GM21423 (cell line): ENCODE measurements around the gene RAG2.
"Not testable (repeated sequence)": the region's sequence is repeated elsewhere in the genome, so short reads cannot be mapped to it uniquely, and the experiment has no call there.

Experiments
- ATAC-seq: cut with Tn5 transposase; IDR thresholded peaks from one replicate; pipeline ENCODE4 v1.9.1; 2021; ENCODE audit warnings: mild to moderate bottlenecking, moderate library complexity; ENCODE audit not compliant: unreplicated experiment

RAG2 gene

GRCh38 chr11:36557390-36557789 is 40.6 kb downstream of the RAG2 start:
- ATAC-seq: not testable (repeated sequence)

DNA sequence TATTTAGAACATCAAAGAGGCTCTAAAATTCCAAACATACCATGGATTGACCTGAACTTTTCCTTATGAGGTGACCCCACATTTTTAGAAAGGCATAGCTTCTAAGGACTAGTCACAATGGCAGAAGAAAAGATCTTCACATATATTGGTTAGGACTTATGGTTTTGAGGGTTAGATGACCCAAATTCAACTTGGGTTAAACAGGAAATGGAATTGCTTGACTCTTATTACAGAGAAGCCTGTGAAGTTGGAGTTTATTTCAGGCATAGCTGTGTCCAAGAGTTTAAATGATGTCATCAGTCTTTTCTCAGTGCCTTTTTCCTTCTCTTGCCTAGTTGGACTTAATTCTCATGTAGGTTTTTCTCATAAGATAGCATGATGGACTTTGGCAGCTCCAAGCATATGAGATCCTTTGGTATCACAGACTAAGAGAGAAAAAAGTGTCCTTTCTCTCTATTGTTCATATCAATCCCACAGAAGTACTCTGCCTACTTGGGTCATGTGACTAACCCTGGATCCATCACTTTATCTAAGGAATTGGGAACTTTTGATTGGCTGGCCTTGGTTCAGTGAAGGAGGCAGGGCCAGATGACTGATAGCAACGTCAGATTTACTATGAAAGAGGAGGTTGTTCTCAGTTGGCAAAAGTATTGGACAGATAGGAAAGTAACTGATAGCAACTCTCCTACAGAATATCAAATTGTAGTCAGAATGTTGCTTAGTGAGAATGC is 47.5 kb downstream of the RAG2 start:
- no peak for ATAC-seq
